Subcutaneous abdominal adipose tissue (tissue), 5 donors: ENCODE measurements around the gene FGD5.
"Not testable (repeated sequence)": the region's sequence is repeated elsewhere in the genome, so short reads cannot be mapped to it uniquely, and the experiment has no call there.

ENCODE experiments used
- H3K27ac ChIP-seq: one replicate; pipeline ENCODE4 v1.7.0; 2013; ENCODE audit warnings: low read depth, mild to moderate bottlenecking, inconsistent platforms, low read length, moderate library complexity
- H3K27me3 ChIP-seq, 5 donors: one replicate each; pipeline ENCODE4 v1.7.0; 2013; ENCODE audit warnings: low read length in 5 of 5, inconsistent platforms in 1 of 5; ENCODE audit not compliant: control insufficient read depth in 5 of 5, insufficient read depth in 4 of 5
- H3K36me3 ChIP-seq, 5 donors: one replicate each; pipeline ENCODE4 v1.7.0; 2013; ENCODE audit warnings: low read length in 5 of 5; ENCODE audit not compliant: control insufficient read depth in 5 of 5, insufficient read depth in 5 of 5
- H3K4me1 ChIP-seq, 5 donors: one replicate each; pipeline ENCODE4 v1.7.0; 2013; ENCODE audit warnings: low read length in 5 of 5, mild to moderate bottlenecking in 3 of 5, moderate library complexity in 1 of 5; ENCODE audit not compliant: control insufficient read depth in 5 of 5, insufficient read depth in 5 of 5
- H3K4me3 ChIP-seq, 5 donors: one replicate each; pipeline ENCODE4 v1.7.0; 2013; ENCODE audit warnings: low read length in 5 of 5, low read depth in 1 of 5
- H3K9ac ChIP-seq, 5 donors: one replicate each; pipeline ENCODE4 v1.7.0; 2013; ENCODE audit warnings: low read length in 5 of 5, mild to moderate bottlenecking in 4 of 5, moderate library complexity in 3 of 5
- H3K9me3 ChIP-seq, 5 donors: one replicate each; pipeline ENCODE4 v1.7.0; 2013; ENCODE audit warnings: low read length in 5 of 5; ENCODE audit not compliant: control insufficient read depth in 5 of 5
- donor health status: healthy.
- donor health status: healthy.
- donor health status: healthy.
- donor health status: healthy.
- donor health status: healthy.

Gene FGD5

DNA sequence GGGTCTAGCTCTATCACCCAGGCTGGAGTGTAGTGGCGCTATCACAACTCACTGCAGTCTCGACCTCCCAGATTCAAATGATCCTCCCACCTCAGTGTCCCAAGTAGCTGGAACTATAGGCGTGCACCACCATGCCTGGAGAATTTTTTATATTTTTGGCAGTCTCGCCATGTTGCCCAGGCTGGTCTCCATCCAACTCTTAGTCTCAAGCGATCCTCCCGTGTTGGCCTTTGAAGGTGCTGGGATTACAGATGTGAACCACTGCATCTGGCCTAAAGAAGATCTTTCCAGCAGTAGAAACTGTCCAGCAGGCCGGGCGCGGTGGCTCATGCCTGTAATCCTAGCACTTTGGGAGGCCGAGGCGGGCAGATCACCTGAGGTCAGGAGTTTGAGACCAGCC is 73.5 kb downstream of the FGD5 start:
- no peak overlapping the region for H3K9ac ChIP-seq
- peaks cover 0 to 30% (median 10%) of the 10 kb centered on the region in 5 donors for H3K4me1 ChIP-seq
- H3K4me3 ChIP-seq: no peak overlapping the region
- peaks cover 0 to 2% (median 0%) of the 10 kb centered on the region in 5 donors for H3K27me3 ChIP-seq
- H3K36me3 ChIP-seq: peaks cover 0 to 1% (median 0%) of the 10 kb centered on the region in 5 donors
- H3K9me3 ChIP-seq: no peaks in the 10 kb centered on the region
- peak overlapping the region; percentile 29 for H3K27ac ChIP-seq

GRCh38 chr3:14894085-14894484 is 75.3 kb downstream of the FGD5 start:
- Histone ChIP-seq H3K9me3 (no peaks in the 10 kb centered on the region), H3K4me3 (no peak overlapping the region), H3K4me1 (peaks cover 0 to 26% (median 10%) of the 10 kb centered on the region in 5 donors), H3K9ac (no peak overlapping the region), H3K27ac (no peak overlapping the region), H3K27me3 (peaks cover 0 to 2% (median 0%) of the 10 kb centered on the region in 5 donors), H3K36me3 (peaks cover 0 to 20% (median 18%) of the 10 kb centered on the region in 5 donors)

GRCh38 chr3:14897266-14897665 is 78.5 kb downstream of the FGD5 start:
- Histone ChIP-seq H3K36me3 (peaks cover 0 to 46% (median 44%) of the 10 kb centered on the region in 5 donors), H3K27me3 (no peaks in the 10 kb centered on the region), H3K27ac (no peak overlapping the region), H3K9me3 (no peaks in the 10 kb centered on the region), H3K4me1 (peaks cover 0 to 2% (median under 1%) of the 10 kb centered on the region in 5 donors), H3K9ac (no peak overlapping the region), H3K4me3 (no peak overlapping the region)

- peaks cover 0 to 54% (median 49%) of the 10 kb centered on the region in 5 donors for H3K36me3 ChIP-seq
Observed at GRCh38 chr3:14898929-14899328, 80.2 kb downstream of the FGD5 start.

DNA sequence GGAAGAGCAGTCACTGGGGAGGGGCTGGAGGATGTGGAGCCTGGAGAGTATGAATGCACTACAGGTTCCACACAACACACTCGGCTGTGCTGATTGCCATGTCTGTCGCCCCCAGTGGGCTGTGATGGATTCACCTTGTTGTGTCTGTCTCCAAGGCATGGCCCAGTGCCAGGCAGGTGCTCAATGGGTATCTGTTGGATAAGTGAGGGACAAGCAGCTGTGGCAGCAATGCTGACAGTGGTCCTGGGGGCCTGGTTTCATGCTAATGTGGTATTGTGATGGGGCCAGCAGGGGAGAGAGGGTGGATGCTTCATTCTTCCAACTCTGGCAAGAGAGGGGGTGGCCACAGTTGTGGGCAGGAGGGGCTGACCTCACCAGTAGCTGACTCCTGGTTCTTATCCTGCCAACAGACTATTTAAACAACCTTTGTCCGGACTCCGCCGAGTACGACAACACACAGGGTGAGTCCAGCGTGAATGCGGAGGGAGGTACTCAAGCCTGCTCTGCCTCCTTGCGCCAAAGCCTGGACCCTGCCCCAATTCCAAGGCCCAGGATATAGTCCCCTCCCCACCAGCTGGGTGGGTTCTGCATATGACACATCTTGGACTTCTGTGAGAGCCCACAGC is 81.3 kb downstream of the FGD5 start:
- Histone ChIP-seq H3K4me3 (no peak overlapping the region), H3K9me3 (no peaks in the 10 kb centered on the region), H3K27me3 (no peaks in the 10 kb centered on the region), H3K9ac (no peak overlapping the region), H3K27ac (no peak overlapping the region), H3K36me3 (peaks cover 0 to 55% (median 51%) of the 10 kb centered on the region in 5 donors), H3K4me1 (peaks cover 0 to 9% (median 5%) of the 10 kb centered on the region in 5 donors)

More at GRCh38 chr3:14898929-14899328, 80.2 kb downstream of the FGD5 start:
- no peaks in the 10 kb centered on the region for H3K27me3 ChIP-seq
- no peak overlapping the region for H3K9ac ChIP-seq
- H3K9me3 ChIP-seq: no peaks in the 10 kb centered on the region
- peaks cover 0 to 9% (median 5%) of the 10 kb centered on the region in 5 donors for H3K4me1 ChIP-seq
- no peak overlapping the region for H3K4me3 ChIP-seq
- H3K27ac ChIP-seq: no peak overlapping the region

DNA sequence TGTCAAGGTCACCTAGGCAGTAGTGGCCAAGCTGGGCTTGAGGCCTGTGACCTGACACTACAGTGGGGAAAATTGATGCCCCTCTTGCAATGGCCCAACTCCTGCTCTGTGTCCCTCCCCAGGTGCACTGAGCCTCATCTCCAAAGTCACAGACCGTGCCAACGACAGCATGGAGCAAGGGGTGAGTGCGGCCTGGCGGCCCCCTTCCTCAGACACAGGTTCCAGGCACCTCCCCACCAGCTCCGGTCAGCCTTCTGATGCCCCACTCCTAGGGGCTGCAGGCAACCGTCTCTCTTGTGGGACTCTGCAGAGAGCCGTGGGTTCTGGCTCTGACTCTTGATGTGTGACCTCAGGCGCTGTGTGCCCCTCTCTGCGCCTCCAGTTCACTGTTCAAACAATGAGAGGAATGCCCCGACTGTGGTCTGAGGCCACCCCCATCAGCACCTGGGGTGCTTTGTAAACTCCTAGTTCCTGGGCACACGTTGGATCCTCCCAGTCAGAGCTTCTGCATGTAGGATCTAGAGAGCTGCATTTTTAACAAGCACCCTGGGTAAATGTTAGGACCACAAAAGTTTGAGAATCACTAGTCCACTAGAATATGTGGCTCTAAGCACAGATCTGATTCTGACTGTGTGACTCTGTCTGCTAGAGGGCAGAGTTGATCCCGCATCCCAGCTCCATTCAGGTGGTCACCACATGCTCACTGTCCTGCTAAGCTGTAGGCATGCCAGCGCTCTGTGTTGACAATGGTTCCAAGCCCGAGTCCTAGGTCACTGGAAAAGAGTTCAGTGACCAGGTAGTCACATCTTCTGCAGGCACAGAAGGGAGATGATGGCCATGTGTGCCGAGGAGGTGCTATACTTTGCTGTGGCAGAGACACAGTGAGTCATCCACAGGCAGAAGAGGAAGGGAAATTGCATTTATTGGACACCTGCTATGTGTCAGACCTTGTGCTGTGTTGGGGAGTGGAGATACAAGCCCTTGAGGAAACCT is 82.4 kb downstream of the FGD5 start:
- Histone ChIP-seq H3K4me1 (peaks cover 0 to 9% (median 5%) of the 10 kb centered on the region in 5 donors), H3K4me3 (no peak overlapping the region), H3K27ac (no peak overlapping the region), H3K27me3 (no peaks in the 10 kb centered on the region), H3K36me3 (peaks cover 0 to 64% (median 56%) of the 10 kb centered on the region in 5 donors), H3K9ac (no peak overlapping the region), H3K9me3 (no peaks in the 10 kb centered on the region)

DNA sequence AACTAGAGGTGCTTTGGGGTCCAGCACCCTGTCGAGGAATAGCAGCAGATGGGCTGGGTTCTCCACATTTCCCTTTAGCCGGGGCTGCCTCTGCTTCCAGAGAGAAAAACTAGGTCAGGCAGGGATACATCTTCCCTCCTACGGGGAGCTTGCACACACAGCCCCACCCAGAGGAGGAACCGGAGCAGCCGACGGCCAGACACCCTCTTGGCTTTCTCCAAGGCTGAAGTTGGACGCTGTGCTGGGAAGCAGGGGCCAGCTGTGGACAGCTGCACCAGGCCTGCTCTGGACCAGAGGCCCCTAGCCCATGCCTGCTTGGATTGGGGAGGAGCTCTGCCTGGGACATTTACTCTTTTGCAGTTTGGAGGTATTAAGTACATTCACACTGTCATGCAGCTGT is 84.0 kb downstream of the FGD5 start:
- Histone ChIP-seq H3K36me3 (peaks cover 0 to 75% (median 66%) of the 10 kb centered on the region in 5 donors), H3K4me1 (peaks cover 0 to 13% (median 5%) of the 10 kb centered on the region in 5 donors), H3K9ac (no peak overlapping the region), H3K4me3 (no peak overlapping the region), H3K27ac (no peak overlapping the region), H3K9me3 (no peaks in the 10 kb centered on the region), H3K27me3 (no peaks in the 10 kb centered on the region)

DNA sequence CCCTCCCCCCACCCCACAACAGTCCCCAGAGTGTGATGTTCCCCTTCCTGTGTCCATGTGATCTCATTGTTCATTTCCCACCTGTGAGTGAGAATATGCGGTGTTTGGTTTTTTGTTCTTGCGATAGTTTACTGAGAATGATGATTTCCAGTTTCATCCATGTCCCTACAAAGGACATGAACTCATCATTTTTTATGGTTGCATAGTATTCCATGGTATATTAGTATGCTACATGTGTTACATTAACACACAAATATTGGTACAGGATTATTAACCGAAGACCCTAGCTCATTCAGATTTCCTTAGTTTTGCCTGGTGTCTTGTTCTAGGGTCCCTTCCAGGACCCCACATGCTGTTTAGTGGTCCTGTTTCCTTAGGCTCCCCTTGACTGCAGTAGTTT is 84.7 kb downstream of the FGD5 start:
- H3K27me3 ChIP-seq, H3K9ac ChIP-seq, H3K9me3 ChIP-seq, H3K27ac ChIP-seq, H3K4me3 ChIP-seq: not testable (repeated sequence)
- H3K36me3 ChIP-seq: peaks cover 0 to 67% (median 58%) of the 10 kb centered on the region in 5 donors
- H3K4me1 ChIP-seq: peaks cover 0 to 13% (median 5%) of the 10 kb centered on the region in 5 donors

GRCh38 chr3:14905055-14905657 is 86.4 kb downstream of the FGD5 start:
- Histone ChIP-seq H3K27ac (no peak overlapping the region), H3K4me3 (no peak overlapping the region), H3K9ac (no peak overlapping the region), H3K27me3 (no peaks in the 10 kb centered on the region), H3K4me1 (peaks cover 0 to 13% (median 5%) of the 10 kb centered on the region in 5 donors), H3K9me3 (no peaks in the 10 kb centered on the region), H3K36me3 (peaks cover 0 to 53% (median 42%) of the 10 kb centered on the region in 5 donors)
